GM21576 (cell line): ENCODE measurements around the gene THBS4.
"Not testable (repeated sequence)": the region's sequence is repeated elsewhere in the genome, so short reads cannot be mapped to it uniquely, and the experiment has no call there.

Source experiments
- ATAC-seq: cut with Tn5 transposase; IDR thresholded peaks from one replicate; pipeline ENCODE4 v1.9.1; 2021; ENCODE audit warnings: mild to moderate bottlenecking, moderate library complexity; ENCODE audit not compliant: unreplicated experiment

THBS4 gene

DNA sequence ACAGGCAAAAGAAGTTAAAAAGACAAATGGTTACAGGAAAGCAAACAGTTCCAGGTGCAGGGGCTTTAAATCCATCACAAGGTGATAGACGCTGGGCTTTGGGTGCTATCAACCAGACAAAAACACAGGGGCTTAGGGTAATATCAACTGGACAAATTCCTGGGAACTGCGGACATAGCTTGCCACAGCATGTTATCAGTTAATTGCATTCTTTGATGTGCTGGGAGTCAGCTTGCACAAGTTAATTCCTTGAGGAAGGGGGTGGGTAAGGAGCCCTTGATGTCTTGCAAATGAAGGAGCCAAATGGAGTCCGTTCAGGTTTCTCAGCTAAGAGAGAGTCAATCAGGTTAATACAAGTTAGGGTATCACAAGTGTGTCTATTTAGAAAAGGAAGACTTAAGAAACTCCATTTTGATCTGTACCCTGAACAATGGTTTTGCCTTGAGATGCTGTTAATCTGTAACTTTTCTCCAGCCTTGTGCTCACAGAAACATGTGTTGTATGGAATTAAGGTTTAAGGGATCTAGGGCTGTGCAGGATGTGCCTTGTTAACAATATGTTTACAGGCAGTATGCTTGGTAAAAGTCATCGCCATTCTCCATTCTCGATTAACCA is 76.3 kb downstream of the THBS4 start:
- ATAC-seq: not testable (repeated sequence)

DNA sequence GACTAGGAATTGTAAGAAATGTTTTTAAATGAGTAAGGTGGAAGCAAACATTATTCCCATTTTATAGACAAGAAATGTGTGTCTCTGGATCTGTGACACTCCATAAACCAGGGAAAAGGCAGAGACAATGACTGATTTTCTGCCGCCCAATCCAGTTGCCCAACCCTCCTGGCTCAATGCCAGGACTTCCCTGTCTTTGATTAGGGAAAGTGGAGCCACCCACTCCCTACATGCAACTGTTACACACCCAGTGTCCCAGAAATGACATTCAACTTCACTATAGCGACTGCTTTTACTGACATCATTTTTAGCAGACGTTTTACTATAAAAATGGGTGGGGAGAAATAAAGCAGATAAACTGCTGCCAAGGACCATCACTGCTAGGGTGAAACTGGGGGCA is 79.7 kb downstream of the THBS4 start:
- ATAC-seq: no peak

DNA sequence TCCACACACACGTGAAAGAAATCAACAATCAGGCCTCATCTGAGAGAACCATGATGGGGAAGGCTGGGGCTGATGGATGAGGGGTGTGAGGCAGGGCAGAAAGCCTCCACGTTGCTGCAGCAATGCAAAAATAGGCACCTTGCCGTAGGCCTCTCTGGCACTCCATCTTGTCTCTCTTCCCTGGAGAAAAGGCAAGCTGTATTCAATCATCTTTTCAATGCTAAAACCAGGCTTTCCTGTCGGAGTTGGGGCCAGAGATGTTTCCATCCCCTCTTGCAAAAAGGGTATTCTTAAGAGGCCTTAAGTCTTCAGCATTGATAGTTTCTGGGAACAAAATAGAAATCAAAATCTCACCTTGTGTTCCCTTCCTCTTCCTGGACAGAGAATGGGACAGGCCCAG is 80.9 kb downstream of the THBS4 start:
- no peak for ATAC-seq

DNA sequence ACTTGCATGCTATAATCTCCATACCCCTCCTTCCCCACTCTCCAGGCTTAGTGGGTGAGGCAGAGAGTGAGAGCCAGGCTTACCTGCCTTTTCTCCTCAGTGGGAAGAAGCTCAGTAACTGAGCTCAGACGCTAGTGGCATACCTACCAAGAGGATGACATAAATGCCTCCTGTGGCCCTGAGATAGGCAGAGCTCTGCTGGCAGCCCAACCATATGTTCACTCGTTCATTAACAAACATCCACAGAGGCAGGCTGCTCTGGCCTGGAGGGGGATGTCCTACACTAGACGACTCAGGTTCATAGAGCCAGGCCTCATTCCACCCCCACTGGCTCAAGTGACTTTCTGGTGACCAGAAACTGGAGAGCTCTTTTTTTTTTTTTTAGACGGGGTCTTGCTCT is 81.3 kb downstream of the THBS4 start:
- ATAC-seq: no peak

DNA sequence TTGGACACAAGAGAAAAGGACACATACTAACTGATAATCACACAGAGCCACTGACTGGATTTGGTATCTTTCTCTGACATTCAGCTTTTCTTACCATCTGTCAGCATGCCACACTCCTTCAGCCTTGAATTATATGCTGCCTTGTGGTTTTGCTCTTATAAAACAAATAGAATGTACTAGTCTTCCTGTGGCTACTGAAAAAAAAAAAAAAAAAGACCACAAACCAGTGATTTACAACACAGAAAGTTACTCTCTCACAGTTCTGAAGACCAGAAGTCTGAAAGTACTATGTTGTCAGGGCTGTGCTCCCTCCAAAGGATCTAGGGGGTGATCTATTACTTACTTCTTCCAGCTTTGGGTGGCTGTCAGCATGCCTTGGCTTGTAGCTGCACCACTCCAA is 82.3 kb downstream of the THBS4 start:
- no peak for ATAC-seq

DNA sequence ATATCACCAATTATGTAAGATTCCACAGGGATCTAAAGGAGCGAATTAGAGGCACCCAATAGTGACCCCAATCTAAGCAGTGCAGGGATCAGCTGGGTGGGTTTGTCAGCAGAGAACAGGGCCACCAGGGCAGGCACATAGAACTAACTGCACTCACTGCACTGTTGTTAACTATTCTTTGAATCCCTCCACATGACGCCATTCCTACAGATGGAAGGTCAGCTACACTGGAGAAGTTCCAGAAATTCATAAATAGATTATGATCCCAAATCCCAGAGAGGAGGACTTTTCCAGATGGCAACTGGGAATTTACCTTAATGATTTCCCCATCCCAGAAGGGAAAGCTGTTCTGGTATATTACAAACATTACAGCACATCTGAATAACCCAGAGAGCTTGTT is 84.2 kb downstream of the THBS4 start:
- no peak for ATAC-seq

DNA sequence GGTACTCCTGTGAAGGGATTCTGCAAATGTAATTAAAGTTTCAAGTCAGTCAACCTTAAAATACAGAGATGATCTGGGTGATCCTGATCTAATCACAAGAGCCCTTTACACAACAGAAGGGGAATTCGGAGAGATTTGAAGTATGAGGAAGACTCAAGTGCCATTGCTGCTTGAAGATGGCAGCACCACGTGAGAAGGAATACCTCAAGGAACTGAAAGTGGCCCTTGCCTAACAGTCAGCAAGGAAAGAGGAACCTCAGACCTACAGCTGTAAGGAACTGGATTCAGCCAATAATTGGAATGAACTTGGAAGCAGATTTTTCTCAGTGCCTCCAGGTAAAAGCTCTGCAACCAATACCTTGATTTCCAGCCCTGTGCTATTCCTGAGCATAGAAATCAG is 87.4 kb downstream of the THBS4 start:
- no peak for ATAC-seq

DNA sequence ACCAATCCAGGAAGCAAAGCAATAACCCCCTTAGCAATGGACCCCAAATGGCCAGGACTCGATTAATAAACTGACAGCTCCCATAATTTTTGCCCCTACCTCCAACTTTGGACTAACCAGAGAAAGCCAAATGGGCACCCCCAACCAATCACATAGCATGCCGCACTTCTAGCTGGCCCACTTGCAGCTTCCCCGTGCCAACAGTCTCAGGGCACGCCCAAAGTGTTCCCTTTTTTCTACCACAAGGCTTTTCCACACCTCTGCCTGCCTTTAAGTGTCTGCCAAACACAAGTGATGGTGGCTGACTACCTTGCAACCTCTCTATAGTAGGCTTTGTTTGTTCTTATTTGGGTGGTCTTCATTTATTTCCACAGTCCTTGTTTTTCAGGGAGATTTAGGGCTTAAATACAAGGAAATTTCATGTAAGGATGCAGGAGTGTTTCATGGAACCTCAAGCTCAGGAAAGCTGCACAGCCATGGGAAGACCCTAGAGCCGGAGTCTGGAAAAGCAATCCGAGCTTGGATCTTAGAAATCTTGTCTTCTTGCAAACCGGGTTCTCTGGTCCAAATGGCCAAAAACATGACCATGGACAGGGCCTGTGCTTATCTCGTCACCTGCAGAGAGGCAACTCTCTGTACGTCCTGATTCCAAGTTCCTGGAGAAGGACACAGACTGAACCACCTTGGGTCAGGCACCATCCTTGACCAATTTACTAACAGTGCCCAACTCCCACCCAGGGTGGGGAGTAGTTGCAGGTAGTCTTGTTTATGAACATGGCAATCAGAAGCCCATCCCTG is 89.2 kb downstream of the THBS4 start:
- no peak for ATAC-seq

DNA sequence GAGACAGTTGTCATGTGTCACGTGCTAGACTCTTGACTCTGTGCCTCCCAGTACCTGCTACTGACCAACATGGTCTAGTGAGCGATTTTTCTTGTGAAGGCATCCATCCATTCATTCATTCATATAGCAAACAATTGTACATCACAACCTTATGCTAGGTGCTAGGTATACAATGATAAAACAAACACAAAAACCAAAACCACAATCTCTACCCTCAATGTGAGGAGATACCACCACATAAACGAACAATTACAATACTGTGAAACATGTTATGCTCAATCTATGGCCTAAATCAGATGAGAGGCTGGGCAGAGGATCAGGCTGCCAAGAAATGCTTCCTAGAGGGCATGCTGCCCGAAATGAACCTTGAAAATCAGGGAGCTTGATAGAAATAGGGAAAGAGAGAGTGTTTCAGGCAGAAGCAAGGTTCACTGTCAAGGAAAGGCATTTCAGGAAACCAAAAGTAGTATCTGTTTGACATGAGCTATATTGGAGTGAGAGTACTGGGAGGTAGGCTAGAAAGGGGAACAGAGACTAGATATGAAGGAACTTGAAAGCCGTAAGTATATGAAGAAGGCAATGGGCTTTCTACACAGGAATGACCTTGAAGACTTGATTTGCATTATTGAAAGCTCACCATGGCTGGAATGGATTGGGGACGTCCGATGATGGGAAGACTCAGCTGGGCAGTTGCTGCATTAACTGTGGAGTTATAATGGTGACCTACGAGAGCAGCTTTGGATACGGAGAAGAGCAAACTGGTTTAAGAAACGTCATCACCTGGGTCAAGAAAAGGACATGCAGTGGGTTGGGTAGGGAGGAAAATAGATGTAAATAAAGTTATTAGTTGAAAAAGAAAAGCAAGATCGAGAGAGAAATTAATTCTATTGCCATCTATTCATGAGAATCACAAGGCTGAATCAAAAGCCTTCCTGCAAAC is 90.1 kb downstream of the THBS4 start:
- peak; percentile 89 for ATAC-seq

DNA sequence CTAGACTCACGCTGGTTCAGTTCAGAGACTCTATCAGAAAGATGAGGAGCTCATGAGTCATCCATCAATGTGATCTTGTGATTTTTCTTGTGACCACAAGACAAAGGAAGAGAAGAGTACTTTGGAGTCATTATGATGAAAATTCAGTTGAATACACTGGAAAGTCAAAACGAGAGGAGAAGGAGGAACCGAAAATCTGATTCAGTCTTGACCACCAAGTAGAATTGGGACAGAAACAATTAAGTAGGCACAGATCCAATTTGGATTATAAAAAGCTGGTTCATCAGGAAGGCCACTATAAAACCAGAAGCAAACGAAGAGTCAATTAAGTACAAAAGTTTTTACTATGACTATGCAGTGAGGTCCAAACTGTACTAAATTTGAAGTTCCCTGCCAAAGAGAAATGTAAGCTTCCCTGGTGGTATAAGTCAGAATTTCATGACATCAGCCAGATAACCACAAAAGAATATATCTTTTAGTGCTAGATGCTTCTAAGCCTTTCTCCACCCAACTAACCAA is 90.9 kb downstream of the THBS4 start:
- peak; percentile 64 for ATAC-seq

DNA sequence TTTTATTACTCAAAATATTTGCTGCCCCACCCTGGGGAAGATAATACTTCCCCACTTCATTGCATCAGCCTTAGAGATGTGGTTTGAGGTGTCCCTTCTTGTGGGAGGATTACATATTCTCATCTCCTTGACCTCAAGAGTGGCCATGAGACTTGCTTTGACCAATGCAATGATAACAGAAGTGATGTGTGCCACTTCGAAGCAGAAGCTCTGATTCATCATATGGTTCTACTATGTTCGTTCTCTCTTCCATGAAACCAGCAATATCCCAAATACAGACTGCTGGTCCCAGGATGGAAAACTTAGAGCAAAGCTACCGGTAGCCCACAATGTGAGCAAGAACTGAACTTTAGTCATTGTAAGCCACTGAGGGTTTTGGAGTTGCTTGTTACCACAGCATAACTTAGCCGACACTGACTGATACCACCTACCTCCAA is 92.0 kb downstream of the THBS4 start:
- no peak for ATAC-seq

DNA sequence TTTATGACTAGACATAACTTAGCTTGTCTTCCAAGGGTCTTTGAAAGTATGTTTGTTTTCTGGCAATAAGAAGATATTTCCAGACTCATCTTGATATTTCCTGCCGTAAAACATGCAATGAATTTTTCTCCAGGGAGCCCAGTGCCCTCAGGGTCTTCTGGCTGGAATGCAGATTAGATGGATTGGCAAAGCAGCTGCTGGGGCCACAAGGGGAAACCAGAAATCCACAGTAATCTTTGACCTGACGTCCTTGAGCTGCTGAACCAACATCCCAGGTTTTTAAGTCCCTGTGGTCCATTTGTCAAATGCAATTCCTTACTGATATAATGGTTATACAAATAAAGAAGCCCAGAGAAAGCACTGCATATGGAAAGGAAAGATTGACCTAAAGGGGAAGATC is 93.0 kb downstream of the THBS4 start:
- no peak for ATAC-seq

DNA sequence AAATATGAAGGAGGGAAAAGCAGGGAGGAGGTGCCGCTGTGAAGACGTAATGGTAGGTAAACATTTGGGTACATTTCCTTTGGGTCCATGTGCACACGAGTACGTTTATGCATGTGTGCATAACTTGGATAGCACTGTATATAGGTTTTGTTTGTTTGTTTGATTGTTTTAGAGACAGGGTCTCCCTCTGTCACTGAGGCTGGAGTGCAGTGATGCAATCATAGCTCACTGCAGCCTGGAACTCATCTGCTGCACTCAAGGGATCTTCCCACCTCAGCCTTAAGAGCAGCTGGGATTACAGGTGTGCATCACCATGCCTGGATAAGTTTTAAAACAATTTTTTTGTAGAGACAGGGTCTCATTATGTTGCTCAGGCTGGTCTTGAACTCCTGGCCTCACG is 94.0 kb downstream of the THBS4 start:
- no peak for ATAC-seq
